ENCODE results near the gene SPTBN4.

Gene SPTBN4

GRCh38 chr19:40523322-40524047 is 56.7 kb downstream of the SPTBN4 start (continued):
- TF ChIP-seq ZNF518A (tag by site-specific recombination; conservative IDR thresholded peaks at IDR 0.05; ENCODE audit: low read depth): no peak
- TF ChIP-seq FEZF1 (tag by site-specific recombination; IDR thresholded peaks at IDR 0.05): peak; percentile 4; the same call in 1 of the 2 replicates
- TF ChIP-seq MYNN (tag by site-specific recombination; IDR thresholded peaks at IDR 0.05; ENCODE audit: borderline replicate concordance): no peak
- no peak for TF ChIP-seq ZNF560 (tag by site-specific recombination; IDR thresholded peaks at IDR 0.05; ENCODE audit: borderline replicate concordance)
- no peak for TF ChIP-seq ZNF248 (tag by site-specific recombination; IDR thresholded peaks at IDR 0.05)
- TF ChIP-seq WT1 (tag by site-specific recombination; IDR thresholded peaks at IDR 0.05): no peak
- TF ChIP-seq ZNF510 (tag by site-specific recombination; IDR thresholded peaks at IDR 0.05; ENCODE audit: insufficient replicate concordance): no peak
- peak; percentile 45; the same call in 1 of the 2 replicates for TF ChIP-seq KLF1 (tag by site-specific recombination; IDR thresholded peaks at IDR 0.05)
- peak; percentile 88 for TF ChIP-seq SP7 (tag by site-specific recombination; IDR thresholded peaks at IDR 0.05)
- peak; percentile 99 for TF ChIP-seq PRDM10 (tag by site-specific recombination; IDR thresholded peaks at IDR 0.05)
- peak; percentile 98 for TF ChIP-seq ZNF121 (tag by site-specific recombination; IDR thresholded peaks at IDR 0.05)
- no peak for TF ChIP-seq ZNF18 (tag by site-specific recombination; IDR thresholded peaks at IDR 0.05)
- TF ChIP-seq ZNF138 (tag by site-specific recombination; IDR thresholded peaks at IDR 0.05; ENCODE audit: borderline replicate concordance): no peak
- no peak for TF ChIP-seq ATF2 (tag by site-specific recombination; IDR thresholded peaks at IDR 0.05; ENCODE audit: low read depth)
- no peak for TF ChIP-seq PRDM6 (tag by site-specific recombination; IDR thresholded peaks at IDR 0.05)
- no peak; the same call in 1 of the 2 replicates for TF ChIP-seq SCRT1 (tag by site-specific recombination; IDR thresholded peaks at IDR 0.05; ENCODE audit: borderline replicate concordance)
- TF ChIP-seq GLI4 (tag by site-specific recombination; IDR thresholded peaks at IDR 0.05): no peak
- TF ChIP-seq REPIN1 (tag by site-specific recombination; IDR thresholded peaks at IDR 0.05; ENCODE audit: low read depth): no peak; the same call in 1 of the 2 replicates
- 0 out of 2 replicates have a peak, but pooled peaks have one; percentile 16 for TF ChIP-seq ZNF664 (tag by site-specific recombination; IDR thresholded peaks at IDR 0.05)
- TF ChIP-seq ZNF624 (tag by site-specific recombination; IDR thresholded peaks at IDR 0.05): no peak
- TF ChIP-seq ZNF629 (tag by site-specific recombination; IDR thresholded peaks at IDR 0.05): peak; percentile 60
- no peak for TF ChIP-seq ZNF221 (tag by site-specific recombination; IDR thresholded peaks at IDR 0.05; ENCODE audit: borderline replicate concordance)
- TF ChIP-seq SP2 (tag by site-specific recombination; IDR thresholded peaks at IDR 0.05): no peak
- TF ChIP-seq ZNF202 (tag by site-specific recombination; IDR thresholded peaks at IDR 0.05; ENCODE audit: borderline replicate concordance): no peak
- no peak for TF ChIP-seq ZNF785 (tag by site-specific recombination; IDR thresholded peaks at IDR 0.05)
- TF ChIP-seq KLF8 (tag by site-specific recombination; IDR thresholded peaks at IDR 0.05): peak; percentile 86

Data from HEK293 (cell line).